NCI-H82 treated with DMSO at 0.1 percent for 48 hours (cell line): ENCODE measurements around the gene PDIA6.
A peak's percentile ranks its signal among the peaks of the same experiment; 100 is the strongest.
"Not testable (repeated sequence)": the region's sequence is repeated elsewhere in the genome, so short reads cannot be mapped to it uniquely, and the experiment has no call there.

Source experiments
- DNase-seq: peaks from one replicate; lab custom pipeline; 2025; ENCODE audit not compliant: unreplicated experiment; lab: John Stamatoyannopoulos, UW

The PDIA6 gene

GRCh38 chr2:10811517-10811916 is 1.1 kb downstream of the PDIA6 start:
- no peak for DNase-seq

- peak; percentile 16 for DNase-seq
Measured at GRCh38 chr2:10810202-10811161, 2.1 kb downstream of the PDIA6 start.

GRCh38 chr2:10806543-10806942 is 6.0 kb downstream of the PDIA6 start:
- no peak for DNase-seq

- DNase-seq = not testable (repeated sequence)
Measured at GRCh38 chr2:10805990-10806389, 6.6 kb downstream of the PDIA6 start.

GRCh38 chr2:10802657-10803056 is 9.9 kb downstream of the PDIA6 start:
- no peak for DNase-seq

GRCh38 chr2:10800163-10800562 is 12.4 kb downstream of the PDIA6 start:
- no peak for DNase-seq

- no peak for DNase-seq
Measured at GRCh38 chr2:10798783-10799182, 13.8 kb downstream of the PDIA6 start.

GRCh38 chr2:10796703-10797102 is 15.9 kb downstream of the PDIA6 start:
- no peak for DNase-seq

GRCh38 chr2:10795508-10796046 is 17.0 kb downstream of the PDIA6 start:
- DNase-seq = no peak

GRCh38 chr2:10794876-10795275 is 17.7 kb downstream of the PDIA6 start:
- no peak for DNase-seq

- no peak for DNase-seq
Measured at GRCh38 chr2:10793816-10794215, 18.8 kb downstream of the PDIA6 start.

- no peak for DNase-seq
Measured at GRCh38 chr2:10792660-10793400, 19.8 kb downstream of the PDIA6 start.

GRCh38 chr2:10792001-10792634 is 20.5 kb downstream of the PDIA6 start:
- DNase-seq = no peak

- no peak for DNase-seq
Measured at GRCh38 chr2:10790228-10790973, 22.2 kb downstream of the PDIA6 start.

- no peak for DNase-seq
Measured at GRCh38 chr2:10788855-10789254, 23.7 kb downstream of the PDIA6 start.

GRCh38 chr2:10787176-10787968 is 25.2 kb downstream of the PDIA6 start:
- peak; percentile 16 for DNase-seq

- DNase-seq = no peak
Measured at GRCh38 chr2:10786240-10786982, 26.2 kb downstream of the PDIA6 start.

GRCh38 chr2:10785260-10785659 is 27.3 kb downstream of the PDIA6 start:
- no peak for DNase-seq

GRCh38 chr2:10784719-10785118 is 27.9 kb downstream of the PDIA6 start:
- DNase-seq = no peak
